Mesendoderm (in vitro differentiated cells): Measurements from ENCODE around the gene ATF1.
"Not testable (repeated sequence)": the region's sequence is repeated elsewhere in the genome, so short reads cannot be mapped to it uniquely, and the experiment has no call there.

Experiments
- DNase-seq: peaks from one replicate; pipeline ENCODE4 v3.0.0; 2013
- H2AK5ac ChIP-seq: 2 replicates; pipeline ENCODE4 v1.6.1; 2013; ENCODE audit warnings: low read length, inconsistent platforms
- H2BK120ac ChIP-seq: 2 replicates; pipeline ENCODE4 v1.6.1; 2013; ENCODE audit warnings: low read depth, mild to moderate bottlenecking, low read length, moderate library complexity, mixed read lengths
- H2BK15ac ChIP-seq: replicated peaks from 2 replicates; pipeline ENCODE4 v1.6.1; 2013; ENCODE audit warnings: low read depth, mild to moderate bottlenecking, moderate library complexity
- H2BK5ac ChIP-seq: 2 replicates; pipeline ENCODE4 v1.6.1; 2013; ENCODE audit warnings: low read length, inconsistent platforms
- H3K18ac ChIP-seq: 2 replicates; pipeline ENCODE4 v1.6.1; 2013; ENCODE audit warnings: mild to moderate bottlenecking, low read length, mixed read lengths
- H3K23ac ChIP-seq: one replicate; pipeline ENCODE4 v1.6.1; 2013; ENCODE audit warnings: low read length
- H3K27ac ChIP-seq: 2 replicates; pipeline ENCODE4 v1.5.1; 2013; ENCODE audit warnings: low read depth, mild to moderate bottlenecking, inconsistent platforms, low read length, moderate library complexity
- H3K27me3 ChIP-seq: 2 replicates; pipeline ENCODE4 v1.6.1; 2013; ENCODE audit warnings: low read length, control low read depth, mild to moderate bottlenecking, inconsistent platforms; ENCODE audit not compliant: insufficient read depth, poor library complexity
- H3K36me3 ChIP-seq: 2 replicates; pipeline ENCODE4 v1.6.1; 2013; ENCODE audit warnings: low read length, inconsistent platforms; ENCODE audit not compliant: control insufficient read depth, insufficient read depth
- H3K4ac ChIP-seq: one replicate; pipeline ENCODE4 v1.6.1; 2013; ENCODE audit warnings: low read depth, mild to moderate bottlenecking, low read length, moderate library complexity
- H3K4me1 ChIP-seq: 2 replicates; pipeline ENCODE4 v1.6.1; 2013; ENCODE audit warnings: low read depth, low read length, inconsistent platforms; ENCODE audit not compliant: control insufficient read depth
- H3K4me2 ChIP-seq: 2 replicates; pipeline ENCODE4 v1.6.1; 2013; ENCODE audit warnings: low read length
- H3K4me3 ChIP-seq: 2 replicates; pipeline ENCODE4 v1.5.1; 2013; ENCODE audit warnings: mild to moderate bottlenecking, low read length
- H3K56ac ChIP-seq: one replicate; pipeline ENCODE4 v1.6.1; 2013; ENCODE audit warnings: low read length
- H3K79me1 ChIP-seq: 2 replicates; pipeline ENCODE4 v1.6.1; 2013; ENCODE audit warnings: low read length, inconsistent platforms
- H3K79me2 ChIP-seq: 2 replicates; pipeline ENCODE4 v1.6.1; 2013; ENCODE audit warnings: mild to moderate bottlenecking, low read length; ENCODE audit not compliant: control insufficient read depth, insufficient read depth
- H3K9ac ChIP-seq: 2 replicates; pipeline ENCODE4 v1.6.1; 2013; ENCODE audit warnings: low read length, inconsistent platforms
- H4K5ac ChIP-seq: one replicate; pipeline ENCODE4 v1.6.1; 2013; ENCODE audit warnings: low read length
- H4K8ac ChIP-seq: one replicate; pipeline ENCODE4 v1.6.1; 2013; ENCODE audit warnings: low read depth, mild to moderate bottlenecking, control low read depth, low read length, moderate library complexity
- WGBS: extraction: QIAGEN DNeasy Blood & Tissue Kit; methylation state at CpG from one replicate; pipeline ENCODE4 v1.1.7; 2013; ENCODE audit warnings: low lambda C conversion rate, missing lambda C conversion rate; ENCODE audit not compliant: insufficient coverage; ENCODE audit errors: extremely low coverage; 5-methylcytosine and 5-hydroxymethylcytosine counted together

The ATF1 gene

DNA sequence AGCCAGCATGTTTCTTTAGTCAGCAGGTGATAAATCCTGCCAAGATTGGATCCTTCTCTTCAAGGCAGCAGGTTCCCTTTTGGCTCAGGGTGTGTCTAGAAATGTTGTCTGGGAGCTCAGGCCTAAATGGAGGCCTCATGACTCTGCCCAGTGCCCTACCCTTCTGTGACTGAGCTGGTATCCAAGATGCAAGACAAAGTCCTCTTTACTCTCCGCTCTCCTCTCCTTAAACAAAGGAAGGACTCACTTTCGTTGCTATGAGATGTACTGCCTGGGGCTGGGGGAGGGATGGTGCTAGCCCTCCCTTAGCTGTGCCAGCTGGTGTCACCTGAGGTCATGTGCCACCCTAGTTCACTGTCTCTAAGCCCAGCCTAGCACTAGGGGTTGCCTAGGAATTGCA is 65.0 kb downstream of the ATF1 start:
- Histone ChIP-seq H3K9ac (no peak overlapping the region), H3K79me2 (no peaks in the 10 kb centered on the region), H3K18ac (no peak overlapping the region), H3K56ac (no peak overlapping the region), H2BK120ac (no peak overlapping the region), H3K27me3 (no peaks in the 10 kb centered on the region), H3K4ac (no peak overlapping the region), H3K36me3 (no peaks in the 10 kb centered on the region), H3K27ac (no peak overlapping the region), H2BK5ac (no peak overlapping the region), H3K4me3 (no peak overlapping the region), H2AK5ac (no peak overlapping the region), H2BK15ac (no peak overlapping the region), H4K8ac (no peak overlapping the region), H3K79me1 (no peaks in the 10 kb centered on the region), H3K4me1 (no peaks in the 10 kb centered on the region), H3K23ac (no peak overlapping the region), H3K4me2 (no peak overlapping the region), H4K5ac (no peak overlapping the region)
- no peak for DNase-seq
- no CpG with 5 or more reads among the region's 2 CpGs for WGBS

DNA sequence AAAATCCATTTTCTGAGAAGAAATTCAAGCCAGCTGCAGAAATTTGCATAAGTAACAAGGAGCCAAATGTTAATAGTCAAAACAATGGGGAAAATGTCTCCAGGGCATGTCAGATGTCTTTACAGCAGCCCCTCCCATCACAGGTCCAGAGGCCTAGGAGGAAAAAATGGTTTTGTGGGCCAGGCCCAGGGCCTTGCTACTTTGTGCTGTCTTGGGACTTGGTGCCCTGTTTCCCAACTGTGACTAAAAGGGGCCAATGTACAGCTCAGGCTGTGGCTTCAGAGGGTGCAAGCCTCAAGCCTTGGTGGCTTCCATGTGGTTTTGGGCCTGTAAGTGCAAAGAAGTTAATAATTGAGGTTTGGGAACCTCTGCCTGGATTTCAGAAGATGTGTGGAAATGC is 69.9 kb downstream of the ATF1 start:
- H3K18ac ChIP-seq, H2BK5ac ChIP-seq, H2BK120ac ChIP-seq, H4K5ac ChIP-seq, H3K79me1 ChIP-seq, H3K56ac ChIP-seq, H2AK5ac ChIP-seq, H3K4me3 ChIP-seq, H3K27me3 ChIP-seq, H3K27ac ChIP-seq, H3K36me3 ChIP-seq, H3K9ac ChIP-seq, H2BK15ac ChIP-seq, H3K4me2 ChIP-seq, H4K8ac ChIP-seq, DNase-seq, H3K4ac ChIP-seq, H3K79me2 ChIP-seq, H3K23ac ChIP-seq, H3K4me1 ChIP-seq: not testable (repeated sequence)

DNA sequence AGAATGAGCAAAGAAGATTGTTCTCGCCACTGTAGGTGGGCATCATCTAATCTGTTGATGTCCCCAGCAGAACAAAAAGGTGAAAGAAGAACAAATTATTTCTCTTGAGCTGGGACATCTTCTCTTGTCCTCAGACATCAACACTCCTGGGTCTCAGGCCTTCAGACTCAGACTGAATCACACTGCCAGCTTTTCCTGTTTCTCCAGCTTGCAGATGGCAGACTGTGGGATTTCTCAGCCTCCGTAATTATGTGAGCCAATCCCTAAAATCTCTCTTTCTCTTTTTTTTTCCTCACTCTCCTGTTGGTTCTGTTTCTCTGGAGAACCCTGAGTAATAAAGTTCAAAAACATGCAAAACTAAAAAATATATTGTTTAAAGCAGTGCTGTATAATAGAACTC is 75.1 kb downstream of the ATF1 start:
- Histone ChIP-seq H3K4me2 (no peak overlapping the region), H3K36me3 (no peaks in the 10 kb centered on the region), H4K8ac (no peak overlapping the region), H2BK120ac (no peak overlapping the region), H3K4me1 (no peaks in the 10 kb centered on the region), H3K23ac (no peak overlapping the region), H2BK15ac (no peak overlapping the region), H3K79me1 (no peaks in the 10 kb centered on the region), H3K18ac (no peak overlapping the region), H3K56ac (no peak overlapping the region), H3K27me3 (no peaks in the 10 kb centered on the region), H3K9ac (no peak overlapping the region), H3K27ac (no peak overlapping the region), H3K4ac (no peak overlapping the region), H3K4me3 (no peak overlapping the region), H4K5ac (no peak overlapping the region), H3K79me2 (no peaks in the 10 kb centered on the region), H2AK5ac (no peak overlapping the region), H2BK5ac (no peak overlapping the region)
- no peak for DNase-seq
- WGBS, result no CpG with 5 or more reads among the region's 2 CpGs

DNA sequence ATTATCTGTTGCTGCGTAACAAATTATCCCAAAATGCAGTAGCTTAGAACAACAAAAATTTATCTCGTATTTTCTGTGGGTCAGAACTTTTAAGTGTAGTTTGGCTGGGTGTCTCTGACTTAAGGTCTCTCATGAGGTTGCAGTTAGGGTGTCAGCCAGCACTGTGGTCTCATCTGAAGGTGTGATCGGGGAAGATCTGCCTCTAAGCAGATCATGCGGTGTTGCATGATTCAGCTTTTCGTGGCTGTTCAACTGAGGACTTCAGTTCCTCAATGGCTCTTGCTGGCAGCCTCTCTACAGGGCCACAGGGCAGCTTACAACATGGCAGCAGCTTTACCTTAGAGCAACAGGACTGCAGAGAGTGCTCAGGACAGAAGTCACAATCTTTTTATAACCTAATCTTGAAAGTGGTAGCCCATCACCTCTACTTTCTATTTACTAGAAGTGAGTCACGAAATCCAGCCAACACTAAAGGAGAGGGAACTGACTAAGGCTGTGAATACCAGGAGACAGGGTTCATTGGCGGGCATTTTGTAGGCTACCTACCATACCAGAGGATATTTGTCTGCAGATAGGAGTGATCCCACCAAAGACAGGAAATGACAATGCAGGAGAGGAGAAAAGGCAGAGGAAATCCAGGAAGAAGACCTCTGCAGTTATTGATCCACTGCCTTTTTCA is 77.0 kb downstream of the ATF1 start:
- H2BK15ac ChIP-seq, result no peak overlapping the region
- H3K79me1 ChIP-seq, result no peaks in the 10 kb centered on the region
- H3K56ac ChIP-seq, result no peak overlapping the region
- H2AK5ac ChIP-seq, result no peak overlapping the region
- H3K23ac ChIP-seq, result no peak overlapping the region
- no peak overlapping the region for H2BK120ac ChIP-seq
- whole genome bisulfite sequencing, result no CpG with 5 or more reads among the region's 7 CpGs
- no peak overlapping the region for H4K5ac ChIP-seq
- H3K4me1 ChIP-seq, result no peaks in the 10 kb centered on the region
- H3K18ac ChIP-seq, result no peak overlapping the region
- no peak overlapping the region for H3K4me2 ChIP-seq
- H3K9ac ChIP-seq, result no peak overlapping the region
- no peak overlapping the region for H3K4me3 ChIP-seq
- no peak overlapping the region for H2BK5ac ChIP-seq
- no peak overlapping the region for H3K27ac ChIP-seq
- H4K8ac ChIP-seq, result no peak overlapping the region
- H3K4ac ChIP-seq, result no peak overlapping the region
- no peaks in the 10 kb centered on the region for H3K79me2 ChIP-seq
- no peaks in the 10 kb centered on the region for H3K27me3 ChIP-seq
- peak; percentile 13 for DNase-seq
- H3K36me3 ChIP-seq, result no peaks in the 10 kb centered on the region

DNA sequence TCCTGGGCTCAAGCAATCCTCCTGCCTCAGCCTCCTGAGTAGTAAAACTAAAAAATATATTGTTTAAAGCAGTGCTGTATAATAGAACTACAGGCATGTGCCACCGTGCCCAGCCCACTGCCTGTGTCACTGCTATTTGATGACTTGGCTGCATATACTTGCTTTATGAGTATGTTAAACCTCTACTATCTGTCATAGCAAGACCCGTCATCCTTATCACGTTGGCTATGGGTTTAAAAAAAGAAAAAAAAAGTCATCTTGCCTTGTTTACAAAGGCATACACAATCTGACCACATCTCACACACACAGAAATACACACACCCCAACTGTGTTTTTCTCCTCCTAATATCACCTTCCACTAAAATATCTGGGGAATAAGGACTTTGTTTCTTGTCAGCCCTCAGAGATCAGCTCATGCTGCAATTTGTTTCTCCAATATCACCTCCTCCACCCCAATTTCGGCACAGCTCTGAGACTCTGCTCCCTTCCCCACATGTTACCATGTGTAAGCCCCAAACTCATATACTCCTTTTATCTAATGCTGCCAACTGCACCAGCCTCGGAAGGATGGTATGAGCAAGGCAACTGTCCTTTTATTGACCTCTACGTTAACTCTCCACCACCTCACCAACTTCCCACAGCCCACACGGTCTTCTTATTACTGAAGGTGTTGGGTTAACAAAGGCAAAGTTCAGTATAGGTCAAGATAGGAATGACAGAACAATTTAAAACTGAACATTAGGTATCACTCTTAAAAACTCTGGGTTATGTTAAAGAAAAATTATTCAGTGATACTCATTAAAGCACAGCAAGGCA is 78.0 kb downstream of the ATF1 start:
- no peak overlapping the region for H3K18ac ChIP-seq
- no peak overlapping the region for H2BK15ac ChIP-seq
- no peak overlapping the region for H4K8ac ChIP-seq
- H3K23ac ChIP-seq, result no peak overlapping the region
- H3K79me2 ChIP-seq, result no peaks in the 10 kb centered on the region
- no peaks in the 10 kb centered on the region for H3K4me1 ChIP-seq
- DNase-seq, result no peak
- H3K4ac ChIP-seq, result no peak overlapping the region
- no peaks in the 10 kb centered on the region for H3K27me3 ChIP-seq
- H3K4me3 ChIP-seq, result no peak overlapping the region
- no peaks in the 10 kb centered on the region for H3K79me1 ChIP-seq
- no CpG with 5 or more reads among the region's 7 CpGs for WGBS
- no peak overlapping the region for H3K27ac ChIP-seq
- no peaks in the 10 kb centered on the region for H3K36me3 ChIP-seq
- H2BK120ac ChIP-seq, result no peak overlapping the region
- H2BK5ac ChIP-seq, result no peak overlapping the region
- no peak overlapping the region for H2AK5ac ChIP-seq
- no peak overlapping the region for H4K5ac ChIP-seq
- H3K9ac ChIP-seq, result no peak overlapping the region
- no peak overlapping the region for H3K4me2 ChIP-seq
- H3K56ac ChIP-seq, result no peak overlapping the region
